Spleen (tissue), 7 donors: ENCODE results near the gene PLCB1.

Experiments used
- POLR2A ChIP-seq, 3 donors: fragments of 450-650 bp; IDR thresholded peaks; one replicate each; pipeline ENCODE4 v1.5.1; 2017; ENCODE audit warnings: antibody characterized with exemption in 3 of 3, mild to moderate bottlenecking in 1 of 3
- POLR2AphosphoS5 ChIP-seq, 3 donors: sonication (generic); formaldehyde crosslinking; IDR thresholded peaks; one replicate each; pipeline ENCODE4 v1.5.1; 2017; ENCODE audit warnings: antibody characterized with exemption in 3 of 3
- TF ChIP-seq, protein P1 (sequence below), 11 experiments: fragments of 200-600 bp in 7 of 11; fragments of 450-650 bp in 4 of 11; sonication (generic) in 4 of 11; IDR thresholded peaks in 8 of 11; conservative IDR thresholded peaks in 3 of 11; 1 replicate in 7 of 11; 2 replicates in 4 of 11; pipeline versions ENCODE4 v1.4.0 to v1.8.0; 2016 to 2021; ENCODE audit warnings: antibody characterized with exemption in 11 of 11, inconsistent platforms in 4 of 11, mild to moderate bottlenecking in 1 of 11
- donor health status: DM: no; HTN: no; CAD: no; lungs with moderate emphysema.
- donor health status: DM: no; HTN: no; CAD: no.
- donor health status: DM: no; HTN: no; CAD: no.

DNA sequence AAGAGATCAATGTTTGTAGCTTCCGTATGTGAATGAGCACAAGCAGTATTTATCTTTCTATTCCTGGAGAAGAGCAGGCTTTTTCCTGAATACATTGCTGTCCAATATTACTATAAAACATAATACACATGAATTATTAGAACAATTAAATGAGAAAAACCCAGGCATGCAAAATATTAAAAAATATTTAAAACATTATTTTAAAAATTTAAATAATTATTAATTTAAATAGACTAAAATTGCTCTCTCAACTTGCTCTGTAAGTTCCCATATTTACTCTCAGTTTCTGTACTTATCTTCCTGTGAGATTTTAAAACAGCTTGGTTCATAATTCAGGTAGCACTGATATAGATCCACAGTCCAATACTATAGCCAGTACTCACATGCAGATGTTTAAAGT lies 97.0 kb downstream of the PLCB1 start:
- TF ChIP-seq, protein P1, sequence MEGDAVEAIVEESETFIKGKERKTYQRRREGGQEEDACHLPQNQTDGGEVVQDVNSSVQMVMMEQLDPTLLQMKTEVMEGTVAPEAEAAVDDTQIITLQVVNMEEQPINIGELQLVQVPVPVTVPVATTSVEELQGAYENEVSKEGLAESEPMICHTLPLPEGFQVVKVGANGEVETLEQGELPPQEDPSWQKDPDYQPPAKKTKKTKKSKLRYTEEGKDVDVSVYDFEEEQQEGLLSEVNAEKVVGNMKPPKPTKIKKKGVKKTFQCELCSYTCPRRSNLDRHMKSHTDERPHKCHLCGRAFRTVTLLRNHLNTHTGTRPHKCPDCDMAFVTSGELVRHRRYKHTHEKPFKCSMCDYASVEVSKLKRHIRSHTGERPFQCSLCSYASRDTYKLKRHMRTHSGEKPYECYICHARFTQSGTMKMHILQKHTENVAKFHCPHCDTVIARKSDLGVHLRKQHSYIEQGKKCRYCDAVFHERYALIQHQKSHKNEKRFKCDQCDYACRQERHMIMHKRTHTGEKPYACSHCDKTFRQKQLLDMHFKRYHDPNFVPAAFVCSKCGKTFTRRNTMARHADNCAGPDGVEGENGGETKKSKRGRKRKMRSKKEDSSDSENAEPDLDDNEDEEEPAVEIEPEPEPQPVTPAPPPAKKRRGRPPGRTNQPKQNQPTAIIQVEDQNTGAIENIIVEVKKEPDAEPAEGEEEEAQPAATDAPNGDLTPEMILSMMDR (IDR thresholded peaks at IDR 0.05 in 8 of 11, conservative IDR thresholded peaks at IDR 0.05 in 3 of 11), result no peak
- no peak for TF ChIP-seq POLR2A (IDR thresholded peaks at IDR 0.05)
- no peak for TF ChIP-seq POLR2AphosphoS5 (IDR thresholded peaks at IDR 0.05)
